Activated CD4-positive, CD25-positive, alpha-beta regulatory T cell treated with anti-CD3 and anti-CD28 coated beads, Interleukin-2, amount 50 U/mL, for 72 hours (primary cell): ENCODE results near the gene ITGA1.
"Not testable (repeated sequence)": the region's sequence is repeated elsewhere in the genome, so short reads cannot be mapped to it uniquely, and the experiment has no call there.

Source experiments
- DNase-seq: peaks from one replicate; pipeline ENCODE4 v3.0.0; 2021

The ITGA1 gene

GRCh38 chr5:52802272-52802973 is 14.7 kb downstream of the ITGA1 start:
- no peak for DNase-seq

- no peak for DNase-seq
Measured at GRCh38 chr5:52802974-52803336, 15.2 kb downstream of the ITGA1 start.

- DNase-seq: no peak
Measured at GRCh38 chr5:52804387-52804791, 16.7 kb downstream of the ITGA1 start.

GRCh38 chr5:52804981-52805380 is 17.3 kb downstream of the ITGA1 start:
- no peak for DNase-seq

GRCh38 chr5:52805615-52806014 is 17.9 kb downstream of the ITGA1 start:
- no peak for DNase-seq

GRCh38 chr5:52807037-52807436 is 19.3 kb downstream of the ITGA1 start:
- no peak for DNase-seq

GRCh38 chr5:52807723-52808122 is 20.0 kb downstream of the ITGA1 start:
- no peak for DNase-seq

GRCh38 chr5:52808316-52808901 is 20.7 kb downstream of the ITGA1 start:
- DNase-seq: no peak

- no peak for DNase-seq
Measured at GRCh38 chr5:52809884-52810283, 22.2 kb downstream of the ITGA1 start.

GRCh38 chr5:52810426-52810825 is 22.7 kb downstream of the ITGA1 start:
- no peak for DNase-seq

GRCh38 chr5:52811067-52811749 is 23.5 kb downstream of the ITGA1 start:
- no peak for DNase-seq

- DNase-seq: no peak
Measured at GRCh38 chr5:52814352-52815148, 26.8 kb downstream of the ITGA1 start.

- no peak for DNase-seq
Measured at GRCh38 chr5:52817818-52818217, 30.1 kb downstream of the ITGA1 start.

- DNase-seq: no peak
Measured at GRCh38 chr5:52818360-52818759, 30.6 kb downstream of the ITGA1 start.

- DNase-seq: not testable (repeated sequence)
Measured at GRCh38 chr5:52818807-52819206, 31.1 kb downstream of the ITGA1 start.

GRCh38 chr5:52821901-52822300 is 34.2 kb downstream of the ITGA1 start:
- DNase-seq: no peak

GRCh38 chr5:52822437-52822836 is 34.7 kb downstream of the ITGA1 start:
- DNase-seq: no peak

GRCh38 chr5:52824827-52825226 is 37.1 kb downstream of the ITGA1 start:
- no peak for DNase-seq

- no peak for DNase-seq
Measured at GRCh38 chr5:52825826-52826225, 38.1 kb downstream of the ITGA1 start.

GRCh38 chr5:52827815-52828214 is 40.1 kb downstream of the ITGA1 start:
- DNase-seq: no peak

- DNase-seq: no peak
Measured at GRCh38 chr5:52829664-52830063, 41.9 kb downstream of the ITGA1 start.

- DNase-seq: no peak
Measured at GRCh38 chr5:52830650-52831049, 42.9 kb downstream of the ITGA1 start.

GRCh38 chr5:52831786-52832511 is 44.2 kb downstream of the ITGA1 start:
- DNase-seq: no peak
